Hematopoietic multipotent progenitor cell (in vitro differentiated cells): ENCODE results near the gene FBXO28. TPM values are rescaled to one million over a fixed set of nuclear protein-coding genes. Genes with fewer than 3 reads are reported as not detected.

Experiments
- small RNA-seq: library from RNA; depleted of rRNA; stranded (forward); fragments of <200 nt; gene quantifications from one replicate; pipeline ENCODE3, GENCODE V24; 2012
- total RNA-seq: library from RNA; depleted of rRNA; stranded (reverse); fragments of >200 nt; gene quantifications from one replicate; pipeline ENCODE4 v1.2.3, GENCODE V29; 2012

FBXO28 gene
- total RNA-seq, 1 donor = 17.0 TPM

Small RNA genes within 50 kb of the gene (small RNA-seq; reads per million reads assigned to genes)
- not detected for gene AC092809.3
- gene RF00139 = not detected
- gene RN7SKP49 = not detected

Other genes starting within 250 kb of the FBXO28 start
- gene DEGS1, start 69.1 kb downstream of the FBXO28 start, total RNA-seq = 25.3 TPM
- 10.2 TPM for gene NVL, start 216.1 kb downstream of the FBXO28 start, total RNA-seq
- gene CNIH4, start 242.8 kb downstream of the FBXO28 start, total RNA-seq = 13.5 TPM